Activated CD4-positive, alpha-beta T cell treated with anti-CD3 and anti-CD28 coated beads, Interleukin-2, amount 50 U/mL, for 16 hours (primary cell): ENCODE data around the gene SP3.

Source experiments
- DNase-seq: peaks from one replicate; pipeline ENCODE4 v3.0.0-alpha.2; 2020

The SP3 gene

GRCh38 chr2:173884025-173884802, 81.0 kb downstream of the SP3 start:
- peak; percentile 4 for DNase-seq

GRCh38 chr2:173881886-173882285, 83.3 kb downstream of the SP3 start:
- DNase-seq, result no peak

- no peak for DNase-seq
Measured at GRCh38 chr2:173881461-173881860, 83.7 kb downstream of the SP3 start.

GRCh38 chr2:173880561-173880960, 84.6 kb downstream of the SP3 start:
- DNase-seq, result no peak

- DNase-seq, result no peak
Measured at GRCh38 chr2:173876833-173877413, 88.2 kb downstream of the SP3 start.

GRCh38 chr2:173874894-173875237, 90.3 kb downstream of the SP3 start:
- no peak for DNase-seq

- no peak for DNase-seq
Measured at GRCh38 chr2:173874003-173874893, 90.9 kb downstream of the SP3 start.

- no peak for DNase-seq
Measured at GRCh38 chr2:173872714-173873113, 92.5 kb downstream of the SP3 start.

GRCh38 chr2:173869244-173870229, 95.6 kb downstream of the SP3 start:
- no peak for DNase-seq

GRCh38 chr2:173868406-173868805, 96.8 kb downstream of the SP3 start:
- DNase-seq, result no peak

- DNase-seq, result no peak
Measured at GRCh38 chr2:173866874-173867618, 98.1 kb downstream of the SP3 start.

GRCh38 chr2:173865971-173866873, 99.0 kb downstream of the SP3 start:
- DNase-seq, result no peak

- DNase-seq, result no peak
Measured at GRCh38 chr2:173862612-173863217, 102.5 kb downstream of the SP3 start.

GRCh38 chr2:173860566-173860965, 104.6 kb downstream of the SP3 start:
- no peak for DNase-seq

GRCh38 chr2:173860082-173860481, 105.1 kb downstream of the SP3 start:
- no peak for DNase-seq

GRCh38 chr2:173858291-173858731, 106.9 kb downstream of the SP3 start:
- no peak for DNase-seq
